HepG2 (cell line): ENCODE results near the gene TEX261. TPM values are rescaled to one million over a fixed set of nuclear protein-coding genes. Genes with fewer than 3 reads are reported as not detected.

Source experiments
- ATAC-seq: fragments of 200-7000 bp; cut with Tn5 transposase; 3 replicates; pipeline ENCODE4 v1.9.1; 2020; ENCODE audit warnings: mild to moderate bottlenecking, moderate library complexity
- BruUV-seq: library from RNA; stranded (reverse); fragments of 400-500 nt; replicated peaks from 2 replicates; lab custom pipeline; 2021; lab: Mats Ljungman, UMichigan
- CTCF ChIA-PET: fragments of 300-600 bp; formaldehyde crosslinking; extraction: SDS; loops from one replicate; lab custom pipeline; 2021; ENCODE audit warnings: low total read pairs, inconsistent platforms, low intra/inter-chr PET ratio; lab: Yijun Ruan, JAX
- POLR2A ChIA-PET: fragments of 350-600 bp; sonication (Branson Sonifier 250); formaldehyde crosslinking; loops from one replicate; lab custom pipeline; 2020; ENCODE audit warnings: antibody characterized with exemption, inconsistent platforms; lab: Yijun Ruan, JAX
- DNase-seq: peaks from one replicate; pipeline ENCODE4 v3.0.0-alpha.2; 2015; ENCODE audit warnings: low spot score
- FAIRE-seq: peaks from 3 replicates; lab custom pipeline; 2011; peaks lifted over from hg19 to GRCh38; lab: Jason Lieb, UNC
- H2AFZ ChIP-seq: one replicate; pipeline ENCODE4 v1.6.1; 2011; ENCODE audit warnings: low read length, inconsistent platforms
- H3K27ac ChIP-seq: fragments of 300-600 bp; 3 replicates; pipeline ENCODE4 v1.8.0; 2011; ENCODE audit warnings: mixed run types, mild to moderate bottlenecking, mixed read lengths, low read length, inconsistent platforms; ENCODE audit not compliant: insufficient read depth; ENCODE audit errors: extremely low read length
- H3K27me3 ChIP-seq, 2 experiments: fragments of 200-600 bp in 1 of 2; 2 replicates in 1 of 2; 3 replicates in 1 of 2; pipeline versions ENCODE4 v1.6.0 to v1.8.0; 2011; ENCODE audit warnings: low read length in 2 of 2, mild to moderate bottlenecking in 2 of 2, moderate library complexity in 2 of 2, inconsistent platforms in 1 of 2; ENCODE audit not compliant: insufficient read depth in 2 of 2, control insufficient read depth in 1 of 2
- H3K36me3 ChIP-seq, 2 experiments: fragments of 200-600 bp in 1 of 2; replicated peaks in 1 of 2; 2 replicates in 1 of 2; 3 replicates in 1 of 2; pipeline versions ENCODE4 v1.5.1 to v1.8.0; 2011; ENCODE audit warnings: low read length in 2 of 2, inconsistent platforms in 1 of 2; ENCODE audit not compliant: insufficient read depth in 2 of 2, control insufficient read depth in 1 of 2
- H3K4me1 ChIP-seq: 2 replicates; pipeline ENCODE4 v1.5.1; 2012; ENCODE audit warnings: low read length, inconsistent platforms; ENCODE audit not compliant: insufficient read depth
- H3K4me2 ChIP-seq: 2 replicates; pipeline ENCODE4 v1.6.0; 2011; ENCODE audit warnings: low read depth, low read length, inconsistent platforms
- H3K4me3 ChIP-seq, 3 experiments: fragments of 200-600 bp in 1 of 3; sonication (generic), shearing (Covaris generic) in 1 of 3; replicated peaks in 1 of 3; 2 replicates each; pipeline ENCODE4 v1.5.1; 2011 to 2016; ENCODE audit warnings: low read length in 3 of 3, inconsistent platforms in 2 of 3, low read depth in 2 of 3, mild to moderate bottlenecking in 2 of 3, control low read depth in 1 of 3, mixed read lengths in 1 of 3; ENCODE audit not compliant: insufficient read depth in 1 of 3
- H3K79me2 ChIP-seq: one replicate; pipeline ENCODE4 v1.6.1; 2011; ENCODE audit warnings: low read length, inconsistent platforms; ENCODE audit not compliant: insufficient read depth
- H3K9ac ChIP-seq: 2 replicates; pipeline ENCODE4 v1.6.0; 2011; ENCODE audit warnings: mild to moderate bottlenecking, low read depth, low read length, inconsistent platforms; ENCODE audit not compliant: insufficient read depth
- H3K9me3 ChIP-seq: 2 replicates; pipeline ENCODE4 v1.5.1; 2012; ENCODE audit warnings: mild to moderate bottlenecking, low read length
- H4K20me1 ChIP-seq: 2 replicates; pipeline ENCODE4 v1.6.0; 2011; ENCODE audit warnings: inconsistent platforms, mild to moderate bottlenecking, low read length, moderate library complexity; ENCODE audit not compliant: insufficient read depth
- MAZ ChIP-seq, 2 experiments: sonication (generic) in 1 of 2; formaldehyde crosslinking in 1 of 2; IDR thresholded peaks; 2 replicates each; pipeline versions ENCODE4 v1.5.0 to v1.6.1; 2012 to 2020; ENCODE audit warnings: low read depth in 2 of 2, mild to moderate bottlenecking in 2 of 2, borderline replicate concordance in 1 of 2, improper control_type of control experiment in 1 of 2, low read length in 1 of 2, missing genetic modification reagents in 1 of 2, moderate library complexity in 1 of 2
- RFX3 ChIP-seq: IDR thresholded peaks from 2 replicates; pipeline ENCODE4 v1.6.1; 2016; ENCODE audit warnings: missing biosample characterization, missing genetic modification reagents
- SRSF4 ChIP-seq: fragments of 200-400 bp; formaldehyde crosslinking; IDR thresholded peaks from one replicate; pipeline ENCODE4 v1.6.1; 2018; ENCODE audit warnings: mild to moderate bottlenecking, low read depth, low read length, moderate library complexity; ENCODE audit not compliant: poor library complexity, severe bottlenecking
- TBX3 ChIP-seq: fragments of 450-650 bp; IDR thresholded peaks from 2 replicates; pipeline ENCODE4 v1.6.1; 2017; ENCODE audit warnings: antibody characterized with exemption, mild to moderate bottlenecking, inconsistent platforms, borderline replicate concordance
- THYN1 ChIP-seq: sonication (generic); formaldehyde crosslinking; IDR thresholded peaks from 2 replicates; pipeline ENCODE4 v1.8.1; 2023; ENCODE audit warnings: low read depth, mild to moderate bottlenecking, moderate library complexity, missing genetic modification reagents, borderline replicate concordance
- ZNF451 ChIP-seq: sonication (generic); formaldehyde crosslinking; IDR thresholded peaks from 2 replicates; pipeline ENCODE4 v1.5.0; 2020; ENCODE audit warnings: mild to moderate bottlenecking, missing genetic modification reagents
- WGBS: methylation state at CpG from one replicate; pipeline ENCODE4 v1.1.6; 2017; ENCODE audit warnings: low lambda C conversion rate; 5-methylcytosine and 5-hydroxymethylcytosine counted together
- in situ Hi-C: cut with HindIII; loops from 2 replicates; pipeline ENCODE4 v1.10.0; 2017; ENCODE audit warnings: low pct_unique_long_range_greater_than_20kb; ENCODE audit not compliant: extremely low pct_ligation_motif_present
- intact Hi-C: fragments of 100-400 bp; cut with micrococcal nuclease; formaldehyde crosslinking; loops from one replicate; pipeline ENCODE4 v1.10.0; 2022; ENCODE audit not compliant: unreplicated experiment
- polyA plus RNA-seq, 8 experiments: library from polyadenylated mRNA; depleted of rRNA in 3 of 8; stranded (reverse) in 7 of 8; unstranded in 1 of 8; fragments of >200 nt; fragmentation: Illumina TruSeq in 4 of 8; extraction: Trizol in 4 of 8; gene quantifications; 2 replicates each; pipeline versions ENCODE4 v1.2.1 to v1.2.3, GENCODE V29; 2011 to 2016; ENCODE audit warnings: low read depth in 4 of 8, missing spikeins in 1 of 8, mixed read lengths in 1 of 8; ENCODE audit not compliant: insufficient read depth in 1 of 8
- total RNA-seq, 5 experiments: library from RNA; depleted of rRNA; stranded (reverse); fragments of >200 nt; fragmentation: Illumina TruSeq; extraction: Trizol; gene quantifications; 2 replicates each; pipeline ENCODE4 v1.2.3, GENCODE V29; 2016; ENCODE audit warnings: low read depth in 1 of 5
- TF ChIP-seq, protein P1 (sequence below): IDR thresholded peaks from 2 replicates; pipeline ENCODE4 v1.6.1; 2018; ENCODE audit warnings: missing genetic modification reagents
- TF ChIP-seq, protein P2 (sequence below): sonication (generic); formaldehyde crosslinking; IDR thresholded peaks from 2 replicates; pipeline ENCODE4 v1.5.1; 2020; ENCODE audit warnings: missing genetic modification reagents, mild to moderate bottlenecking, borderline replicate concordance
- TF ChIP-seq, protein P3 (sequence below): sonication (generic); formaldehyde crosslinking; IDR thresholded peaks from 2 replicates; pipeline ENCODE4 v1.4.0; 2020; ENCODE audit warnings: missing genetic modification reagents
- TF ChIP-seq, protein P4 (sequence below): sonication (generic); formaldehyde crosslinking; IDR thresholded peaks from 2 replicates; pipeline ENCODE4 v1.8.0; 2022; ENCODE audit warnings: mild to moderate bottlenecking, missing genetic modification reagents

TEX261 gene
- total and polyA plus RNA-seq, 2 of the 13 experiments (the other 11 are each of a cell fraction or from before 2014, with no cell fraction given) = 43.8 to 78.7 TPM

DNA sequence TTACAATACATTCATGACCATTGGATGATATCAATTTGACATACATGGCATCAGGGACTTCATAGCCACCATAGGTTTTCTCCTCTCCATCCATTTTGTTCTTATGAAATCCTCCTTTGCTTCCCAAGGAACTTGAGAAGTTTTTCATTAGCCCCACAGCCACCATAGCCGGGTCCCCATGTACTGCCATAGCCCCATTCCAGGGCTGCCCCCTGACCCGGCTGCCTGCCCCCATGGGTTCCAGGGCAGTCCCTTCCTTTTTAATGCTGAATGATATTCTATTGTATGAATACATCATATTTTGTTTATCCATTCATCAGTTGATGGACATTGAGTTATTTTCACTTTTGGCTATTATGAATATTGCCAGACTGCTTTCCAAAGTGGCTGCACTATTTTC is 38.5 kb downstream of the TEX261 start (continued):
- TF ChIP-seq, protein P1, sequence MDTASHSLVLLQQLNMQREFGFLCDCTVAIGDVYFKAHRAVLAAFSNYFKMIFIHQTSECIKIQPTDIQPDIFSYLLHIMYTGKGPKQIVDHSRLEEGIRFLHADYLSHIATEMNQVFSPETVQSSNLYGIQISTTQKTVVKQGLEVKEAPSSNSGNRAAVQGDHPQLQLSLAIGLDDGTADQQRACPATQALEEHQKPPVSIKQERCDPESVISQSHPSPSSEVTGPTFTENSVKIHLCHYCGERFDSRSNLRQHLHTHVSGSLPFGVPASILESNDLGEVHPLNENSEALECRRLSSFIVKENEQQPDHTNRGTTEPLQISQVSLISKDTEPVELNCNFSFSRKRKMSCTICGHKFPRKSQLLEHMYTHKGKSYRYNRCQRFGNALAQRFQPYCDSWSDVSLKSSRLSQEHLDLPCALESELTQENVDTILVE (CRISPR knock-in tag) = no peak
- TF ChIP-seq SRSF4 = no peak

DNA sequence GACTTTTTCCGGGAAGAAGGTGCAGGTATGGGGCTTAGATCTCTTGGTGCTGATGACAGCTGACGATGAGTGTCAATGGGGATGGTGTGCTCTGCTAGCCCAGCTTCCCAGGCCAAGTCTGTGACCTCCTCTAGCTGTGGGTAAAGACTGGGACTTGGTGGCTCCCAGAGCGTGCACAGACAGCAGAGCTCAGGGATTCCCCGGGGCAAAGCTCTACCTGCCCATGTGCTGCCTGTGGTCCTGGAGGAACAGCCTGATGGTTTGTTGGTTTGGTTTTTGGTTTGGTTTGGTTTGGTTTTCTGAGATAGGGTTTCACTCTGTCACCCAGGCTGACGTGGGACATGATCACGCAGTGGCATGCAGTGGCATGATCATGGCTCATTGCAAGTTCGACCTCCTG is 39.8 kb downstream of the TEX261 start:
- Histone ChIP-seq H3K27me3 (peaks cover 1 to 6% of the 10 kb centered on the region in 2 experiments; a peak in 2 of 5 replicates), H3K36me3 (no peaks in the 10 kb centered on the region; a peak in 1 of 5 replicates), H4K20me1 (no peaks in the 10 kb centered on the region), H3K9me3 (no peaks in the 10 kb centered on the region), H3K4me2 (no peak overlapping the region), H3K27ac (no peak overlapping the region), H3K79me2 (no peaks in the 10 kb centered on the region), H3K9ac (no peak overlapping the region), H3K4me3 (no peak overlapping the region), H2AFZ (no peak overlapping the region), H3K4me1 (peaks cover 13% of the 10 kb centered on the region)
- FAIRE-seq = no peak
- ATAC-seq = no peak
- DNase-seq = no peak
- no TSS peak for BruUV-seq
- 61% methylated on average over 7 of the region's 7 CpGs for WGBS
- ChIA-PET POLR2A (no interaction called here), CTCF (no interaction called here)
- intact Hi-C loops (no loop called here), in situ Hi-C loops (no loop called here)
- TF ChIP-seq, protein P2, sequence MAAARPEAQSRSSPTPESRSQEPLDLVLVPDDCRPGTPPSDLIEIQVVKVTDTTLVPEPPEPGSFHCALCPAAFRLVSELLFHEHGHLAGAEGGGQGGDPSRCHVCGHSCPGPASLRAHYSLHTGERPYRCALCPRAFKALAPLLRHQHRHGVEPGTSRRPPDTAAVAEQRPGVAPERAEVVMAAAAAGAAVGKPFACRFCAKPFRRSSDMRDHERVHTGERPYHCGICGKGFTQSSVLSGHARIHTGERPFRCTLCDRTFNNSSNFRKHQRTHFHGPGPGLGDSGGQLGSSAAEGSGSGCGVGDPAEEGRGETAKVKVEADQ (CRISPR knock-in tag) = no peak
- TF ChIP-seq RFX3 (CRISPR knock-in tag) (no peak), MAZ (IDR thresholded peaks at IDR 0.05; ENCODE audit: borderline replicate concordance, low read depth, low read length) (no peak), MAZ (CRISPR knock-in tag; IDR thresholded peaks at IDR 0.05; ENCODE audit: low read depth) (no peak), TBX3 (no peak), THYN1 (no peak), ZNF451 (no peak)
- TF ChIP-seq, protein P3, sequence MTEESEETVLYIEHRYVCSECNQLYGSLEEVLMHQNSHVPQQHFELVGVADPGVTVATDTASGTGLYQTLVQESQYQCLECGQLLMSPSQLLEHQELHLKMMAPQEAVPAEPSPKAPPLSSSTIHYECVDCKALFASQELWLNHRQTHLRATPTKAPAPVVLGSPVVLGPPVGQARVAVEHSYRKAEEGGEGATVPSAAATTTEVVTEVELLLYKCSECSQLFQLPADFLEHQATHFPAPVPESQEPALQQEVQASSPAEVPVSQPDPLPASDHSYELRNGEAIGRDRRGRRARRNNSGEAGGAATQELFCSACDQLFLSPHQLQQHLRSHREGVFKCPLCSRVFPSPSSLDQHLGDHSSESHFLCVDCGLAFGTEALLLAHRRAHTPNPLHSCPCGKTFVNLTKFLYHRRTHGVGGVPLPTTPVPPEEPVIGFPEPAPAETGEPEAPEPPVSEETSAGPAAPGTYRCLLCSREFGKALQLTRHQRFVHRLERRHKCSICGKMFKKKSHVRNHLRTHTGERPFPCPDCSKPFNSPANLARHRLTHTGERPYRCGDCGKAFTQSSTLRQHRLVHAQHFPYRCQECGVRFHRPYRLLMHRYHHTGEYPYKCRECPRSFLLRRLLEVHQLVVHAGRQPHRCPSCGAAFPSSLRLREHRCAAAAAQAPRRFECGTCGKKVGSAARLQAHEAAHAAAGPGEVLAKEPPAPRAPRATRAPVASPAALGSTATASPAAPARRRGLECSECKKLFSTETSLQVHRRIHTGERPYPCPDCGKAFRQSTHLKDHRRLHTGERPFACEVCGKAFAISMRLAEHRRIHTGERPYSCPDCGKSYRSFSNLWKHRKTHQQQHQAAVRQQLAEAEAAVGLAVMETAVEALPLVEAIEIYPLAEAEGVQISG (CRISPR knock-in tag) = no peak
- TF ChIP-seq, protein P4, sequence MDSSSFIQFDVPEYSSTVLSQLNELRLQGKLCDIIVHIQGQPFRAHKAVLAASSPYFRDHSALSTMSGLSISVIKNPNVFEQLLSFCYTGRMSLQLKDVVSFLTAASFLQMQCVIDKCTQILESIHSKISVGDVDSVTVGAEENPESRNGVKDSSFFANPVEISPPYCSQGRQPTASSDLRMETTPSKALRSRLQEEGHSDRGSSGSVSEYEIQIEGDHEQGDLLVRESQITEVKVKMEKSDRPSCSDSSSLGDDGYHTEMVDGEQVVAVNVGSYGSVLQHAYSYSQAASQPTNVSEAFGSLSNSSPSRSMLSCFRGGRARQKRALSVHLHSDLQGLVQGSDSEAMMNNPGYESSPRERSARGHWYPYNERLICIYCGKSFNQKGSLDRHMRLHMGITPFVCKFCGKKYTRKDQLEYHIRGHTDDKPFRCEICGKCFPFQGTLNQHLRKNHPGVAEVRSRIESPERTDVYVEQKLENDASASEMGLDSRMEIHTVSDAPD (CRISPR knock-in tag) = no peak
